Skeletal muscle satellite cell (primary cell): ENCODE results near the gene ARID4B.

Experiments
- H3K27me3 ChIP-seq: 2 replicates; pipeline ENCODE4 v1.7.0; 2013; ENCODE audit warnings: low read length; ENCODE audit not compliant: control insufficient read depth, insufficient read depth
- H3K36me3 ChIP-seq: 2 replicates; pipeline ENCODE4 v1.7.0; 2013; ENCODE audit warnings: mild to moderate bottlenecking, control low read depth, low read length; ENCODE audit not compliant: insufficient read depth
- H3K4me1 ChIP-seq: 2 replicates; pipeline ENCODE4 v1.7.0; 2013; ENCODE audit warnings: low read length; ENCODE audit not compliant: control insufficient read depth, insufficient read depth
- H3K4me2 ChIP-seq: 2 replicates; pipeline ENCODE4 v1.7.0; 2013; ENCODE audit warnings: mild to moderate bottlenecking, low read length
- H3K4me3 ChIP-seq: 2 replicates; pipeline ENCODE4 v1.7.0; 2013; ENCODE audit warnings: low read length
- H3K9ac ChIP-seq: 2 replicates; pipeline ENCODE4 v1.7.0; 2013; ENCODE audit warnings: mild to moderate bottlenecking, low read depth, low read length, moderate library complexity
- H3K9me3 ChIP-seq: replicated peaks from 2 replicates; pipeline ENCODE4 v1.7.0; 2013; ENCODE audit warnings: mild to moderate bottlenecking, control low read depth, low read length

The ARID4B gene

GRCh38 chr1:235149824-235150223 lies 178.2 kb downstream of the ARID4B start:
- Histone ChIP-seq H3K4me1 (no peaks in the 10 kb centered on the region), H3K4me2 (no peak overlapping the region), H3K9ac (no peak overlapping the region), H3K9me3 (no peaks in the 10 kb centered on the region), H3K36me3 (peaks cover 71% of the 10 kb centered on the region), H3K27me3 (no peaks in the 10 kb centered on the region), H3K4me3 (no peak overlapping the region)

GRCh38 chr1:235147269-235147668 lies 180.7 kb downstream of the ARID4B start:
- H3K36me3 ChIP-seq = peaks cover 74% of the 10 kb centered on the region
- H3K9me3 ChIP-seq = no peaks in the 10 kb centered on the region
- H3K4me3 ChIP-seq = no peak overlapping the region
- no peak overlapping the region for H3K4me2 ChIP-seq
- no peaks in the 10 kb centered on the region for H3K27me3 ChIP-seq
- no peak overlapping the region for H3K9ac ChIP-seq
- H3K4me1 ChIP-seq = no peaks in the 10 kb centered on the region

- Histone ChIP-seq H3K9me3 (no peaks in the 10 kb centered on the region), H3K27me3 (no peaks in the 10 kb centered on the region), H3K36me3 (peaks cover 64% of the 10 kb centered on the region), H3K4me2 (no peak overlapping the region), H3K4me3 (no peak overlapping the region), H3K9ac (no peak overlapping the region), H3K4me1 (no peaks in the 10 kb centered on the region)
Observed at GRCh38 chr1:235145639-235146038, 182.3 kb downstream of the ARID4B start.

- peaks cover 67% of the 10 kb centered on the region for H3K36me3 ChIP-seq
- no peak overlapping the region for H3K9ac ChIP-seq
- H3K4me3 ChIP-seq = no peak overlapping the region
- no peaks in the 10 kb centered on the region for H3K27me3 ChIP-seq
- no peak overlapping the region for H3K4me2 ChIP-seq
- H3K9me3 ChIP-seq = no peaks in the 10 kb centered on the region
- no peaks in the 10 kb centered on the region for H3K4me1 ChIP-seq
Observed at GRCh38 chr1:235142991-235143390, 185.0 kb downstream of the ARID4B start.

- Histone ChIP-seq H3K4me3 (no peak overlapping the region), H3K9me3 (no peaks in the 10 kb centered on the region), H3K4me1 (no peaks in the 10 kb centered on the region), H3K4me2 (no peak overlapping the region), H3K27me3 (no peaks in the 10 kb centered on the region), H3K36me3 (peaks cover 71% of the 10 kb centered on the region), H3K9ac (no peak overlapping the region)
Observed at GRCh38 chr1:235139315-235139714, 188.7 kb downstream of the ARID4B start.

- H3K4me1 ChIP-seq = no peaks in the 10 kb centered on the region
Observed at GRCh38 chr1:235138821-235139220, 189.2 kb downstream of the ARID4B start.

GRCh38 chr1:235136111-235136510 lies 191.9 kb downstream of the ARID4B start:
- no peaks in the 10 kb centered on the region for H3K27me3 ChIP-seq
- H3K4me1 ChIP-seq = no peaks in the 10 kb centered on the region
- no peaks in the 10 kb centered on the region for H3K9me3 ChIP-seq
- H3K4me2 ChIP-seq = no peak overlapping the region
- H3K4me3 ChIP-seq = no peak overlapping the region
- peaks cover 62% of the 10 kb centered on the region for H3K36me3 ChIP-seq
- H3K9ac ChIP-seq = no peak overlapping the region

More at GRCh38 chr1:235138821-235139220, 189.2 kb downstream of the ARID4B start:
- Histone ChIP-seq H3K4me2 (no peak overlapping the region), H3K36me3 (peaks cover 69% of the 10 kb centered on the region), H3K4me3 (no peak overlapping the region), H3K9me3 (no peaks in the 10 kb centered on the region), H3K9ac (no peak overlapping the region), H3K27me3 (no peaks in the 10 kb centered on the region)

- H3K9me3 ChIP-seq = no peaks in the 10 kb centered on the region
- peaks cover 54% of the 10 kb centered on the region for H3K36me3 ChIP-seq
- no peak overlapping the region for H3K4me2 ChIP-seq
- no peaks in the 10 kb centered on the region for H3K27me3 ChIP-seq
- H3K4me3 ChIP-seq = no peak overlapping the region
- H3K4me1 ChIP-seq = peaks cover under 1% of the 10 kb centered on the region
- no peak overlapping the region for H3K9ac ChIP-seq
Observed at GRCh38 chr1:235134171-235134570, 193.8 kb downstream of the ARID4B start.

GRCh38 chr1:235133086-235133485 lies 194.9 kb downstream of the ARID4B start:
- Histone ChIP-seq H3K4me3 (no peak overlapping the region), H3K27me3 (no peaks in the 10 kb centered on the region), H3K4me1 (peaks cover 4% of the 10 kb centered on the region), H3K36me3 (peaks cover 44% of the 10 kb centered on the region), H3K4me2 (no peak overlapping the region), H3K9me3 (no peaks in the 10 kb centered on the region), H3K9ac (no peak overlapping the region)

- no peak overlapping the region for H3K4me3 ChIP-seq
- H3K9ac ChIP-seq = no peak overlapping the region
- H3K36me3 ChIP-seq = peaks cover 33% of the 10 kb centered on the region
- no peak overlapping the region for H3K4me2 ChIP-seq
- no peaks in the 10 kb centered on the region for H3K9me3 ChIP-seq
- H3K4me1 ChIP-seq = peaks cover 4% of the 10 kb centered on the region
- no peaks in the 10 kb centered on the region for H3K27me3 ChIP-seq
Observed at GRCh38 chr1:235131961-235132360, 196.0 kb downstream of the ARID4B start.

- H3K36me3 ChIP-seq = peaks cover 22% of the 10 kb centered on the region
- H3K4me2 ChIP-seq = no peak overlapping the region
- H3K4me3 ChIP-seq = no peak overlapping the region
- no peaks in the 10 kb centered on the region for H3K9me3 ChIP-seq
- H3K9ac ChIP-seq = no peak overlapping the region
- peaks cover 4% of the 10 kb centered on the region for H3K4me1 ChIP-seq
- no peaks in the 10 kb centered on the region for H3K27me3 ChIP-seq
Observed at GRCh38 chr1:235130766-235131270, 197.2 kb downstream of the ARID4B start.

GRCh38 chr1:235129774-235130570 lies 198.0 kb downstream of the ARID4B start:
- Histone ChIP-seq H3K4me1 (peaks cover 4% of the 10 kb centered on the region), H3K4me3 (no peak overlapping the region), H3K4me2 (no peak overlapping the region), H3K9me3 (no peaks in the 10 kb centered on the region), H3K27me3 (no peaks in the 10 kb centered on the region), H3K9ac (no peak overlapping the region), H3K36me3 (peaks cover 15% of the 10 kb centered on the region)
